Vagina (tissue), 2 donors: ENCODE data around the gene ASPG. TPM values are rescaled to one million over a fixed set of nuclear protein-coding genes. Genes with fewer than 3 reads are reported as not detected.

ENCODE experiments used
- DNase-seq, 2 donors: peaks; one replicate each; pipeline ENCODE4 v3.0.0-alpha.2; 2017; ENCODE audit errors: extremely low spot score in 2 of 2
- H3K27ac ChIP-seq: fragments of 200-600 bp; sonication (generic); one replicate; pipeline ENCODE4 v1.5.1; 2019
- H3K27me3 ChIP-seq: fragments of 200-600 bp; sonication (generic); one replicate; pipeline ENCODE4 v1.5.1; 2019
- H3K36me3 ChIP-seq, 2 donors: fragments of 200-600 bp; sonication (generic); one replicate each; pipeline ENCODE4 v1.5.1; 2017 to 2019
- H3K4me1 ChIP-seq: fragments of 200-600 bp; sonication (generic); one replicate; pipeline ENCODE4 v1.5.1; 2019
- H3K4me3 ChIP-seq, 2 donors: fragments of 200-600 bp; sonication (generic); 1 replicate in 1 of 2; 2 replicates in 1 of 2; pipeline ENCODE4 v1.5.1; 2016 to 2019
- H3K9me3 ChIP-seq: fragments of 200-600 bp; sonication (generic); one replicate; pipeline ENCODE4 v1.5.1; 2019
- POLR2A ChIP-seq, 2 donors: fragments of 450-650 bp; IDR thresholded peaks; one replicate each; pipeline ENCODE4 v1.6.1; 2017; ENCODE audit warnings: antibody characterized with exemption in 2 of 2, mild to moderate bottlenecking in 2 of 2, moderate library complexity in 2 of 2
- POLR2AphosphoS5 ChIP-seq, 2 donors: sonication (generic); formaldehyde crosslinking; IDR thresholded peaks; one replicate each; pipeline ENCODE4 v1.9.0; 2017; ENCODE audit warnings: antibody characterized with exemption in 2 of 2, mild to moderate bottlenecking in 2 of 2, low read depth in 1 of 2; ENCODE audit not compliant: insufficient read depth in 1 of 2
- intact Hi-C: fragments of 100-400 bp; cut with DNase I; formaldehyde crosslinking; loops from one replicate; pipeline ENCODE4 v1.15.1; 2023
- total RNA-seq: library from RNA; depleted of rRNA; stranded (reverse); fragments of >200 nt; gene quantifications from one replicate; pipeline ENCODE4 v1.2.3, GENCODE V29; 2016
- TF ChIP-seq, protein P1 (sequence below), 3 experiments: fragments of 450-650 bp in 2 of 3; fragments of 200-600 bp in 1 of 3; sonication (generic) in 1 of 3; IDR thresholded peaks; one replicate each; pipeline ENCODE4 v1.5.1; 2017 to 2019; ENCODE audit warnings: antibody characterized with exemption in 3 of 3, mild to moderate bottlenecking in 2 of 3, moderate library complexity in 2 of 3

The ASPG gene
- total RNA-seq, 1 donor from 2014 or later: 3.7 TPM

GRCh38 chr14:104066279-104066678 is 19.2 kb upstream of the ASPG start:
- H3K4me3 ChIP-seq: no peak overlapping the region
- intact Hi-C loops: no loop called here
- TF ChIP-seq POLR2AphosphoS5 (IDR thresholded peaks at IDR 0.05; ENCODE audit: insufficient read depth in 1 of 2, low read depth in 1 of 2) (no peak), POLR2A (IDR thresholded peaks at IDR 0.05) (no peak)
- TF ChIP-seq, protein P1, sequence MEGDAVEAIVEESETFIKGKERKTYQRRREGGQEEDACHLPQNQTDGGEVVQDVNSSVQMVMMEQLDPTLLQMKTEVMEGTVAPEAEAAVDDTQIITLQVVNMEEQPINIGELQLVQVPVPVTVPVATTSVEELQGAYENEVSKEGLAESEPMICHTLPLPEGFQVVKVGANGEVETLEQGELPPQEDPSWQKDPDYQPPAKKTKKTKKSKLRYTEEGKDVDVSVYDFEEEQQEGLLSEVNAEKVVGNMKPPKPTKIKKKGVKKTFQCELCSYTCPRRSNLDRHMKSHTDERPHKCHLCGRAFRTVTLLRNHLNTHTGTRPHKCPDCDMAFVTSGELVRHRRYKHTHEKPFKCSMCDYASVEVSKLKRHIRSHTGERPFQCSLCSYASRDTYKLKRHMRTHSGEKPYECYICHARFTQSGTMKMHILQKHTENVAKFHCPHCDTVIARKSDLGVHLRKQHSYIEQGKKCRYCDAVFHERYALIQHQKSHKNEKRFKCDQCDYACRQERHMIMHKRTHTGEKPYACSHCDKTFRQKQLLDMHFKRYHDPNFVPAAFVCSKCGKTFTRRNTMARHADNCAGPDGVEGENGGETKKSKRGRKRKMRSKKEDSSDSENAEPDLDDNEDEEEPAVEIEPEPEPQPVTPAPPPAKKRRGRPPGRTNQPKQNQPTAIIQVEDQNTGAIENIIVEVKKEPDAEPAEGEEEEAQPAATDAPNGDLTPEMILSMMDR (IDR thresholded peaks at IDR 0.05): no peak
- no peaks in the 10 kb centered on the region for H3K36me3 ChIP-seq
- DNase-seq: no peak
- no peaks in the 10 kb centered on the region for H3K9me3 ChIP-seq
- no peaks in the 10 kb centered on the region for H3K4me1 ChIP-seq
- H3K27me3 ChIP-seq: no peaks in the 10 kb centered on the region
- H3K27ac ChIP-seq: no peak overlapping the region

- Histone ChIP-seq H3K27me3 (no peaks in the 10 kb centered on the region), H3K4me1 (no peaks in the 10 kb centered on the region), H3K9me3 (no peaks in the 10 kb centered on the region), H3K36me3 (no peaks in the 10 kb centered on the region), H3K27ac (no peak overlapping the region), H3K4me3 (no peak overlapping the region)
- intact Hi-C loops: no loop called here
- DNase-seq: no peak
- TF ChIP-seq, protein P1 (IDR thresholded peaks at IDR 0.05): no peak
These were observed 18.7 kb upstream of the ASPG start for GRCh38 chr14:104066719-104067295.

DNA sequence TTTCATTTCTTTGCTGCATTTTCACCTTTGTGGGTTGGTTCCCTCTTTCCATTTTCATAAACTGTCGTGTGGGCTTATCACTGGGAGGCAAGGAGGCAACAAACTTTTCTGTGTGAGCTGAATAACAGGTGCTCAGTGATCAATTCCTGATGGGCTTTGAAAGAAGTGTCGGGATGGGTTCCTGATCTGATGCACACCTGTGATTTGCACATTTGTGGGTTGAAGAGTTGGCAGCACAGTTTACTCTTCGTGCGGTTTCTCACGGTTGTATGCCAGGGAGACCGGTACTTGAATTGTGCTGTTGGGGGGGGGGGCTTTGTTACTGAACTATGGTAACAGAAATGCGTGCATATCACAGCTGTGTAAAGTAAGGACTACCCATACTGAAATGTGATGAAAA is 16.0 kb upstream of the ASPG start:
- Histone ChIP-seq H3K36me3 (no peaks in the 10 kb centered on the region), H3K4me1 (no peaks in the 10 kb centered on the region), H3K27me3 (no peaks in the 10 kb centered on the region), H3K4me3 (no peak overlapping the region), H3K27ac (no peak overlapping the region), H3K9me3 (no peaks in the 10 kb centered on the region)
- DNase-seq: no peak
- TF ChIP-seq, protein P1 (IDR thresholded peaks at IDR 0.05): no peak
- no peak for TF ChIP-seq POLR2AphosphoS5 (IDR thresholded peaks at IDR 0.05; ENCODE audit: insufficient read depth in 1 of 2, low read depth in 1 of 2)
- TF ChIP-seq POLR2A (IDR thresholded peaks at IDR 0.05): no peak
- intact Hi-C loops: no loop called here

DNA sequence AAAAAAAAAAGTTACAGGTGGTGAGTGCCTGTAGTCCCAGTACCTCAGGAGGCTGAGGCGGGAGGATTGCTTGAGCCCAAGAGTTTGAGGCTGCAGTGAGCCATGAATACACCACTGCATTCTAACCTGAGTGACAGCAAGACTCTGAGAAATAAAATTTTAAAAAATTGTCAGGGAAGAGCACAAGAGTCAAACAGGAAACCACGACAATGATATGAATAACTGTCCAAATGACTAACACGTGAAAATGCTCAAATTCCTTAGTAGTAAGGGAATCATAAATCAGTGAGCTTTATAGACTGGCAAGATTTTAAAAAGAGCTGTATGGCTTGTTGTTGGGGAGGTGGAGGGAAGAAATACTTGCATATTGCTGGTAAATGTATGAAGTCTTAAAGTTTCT is 12.9 kb upstream of the ASPG start:
- Histone ChIP-seq H3K27me3 (no peaks in the 10 kb centered on the region), H3K9me3 (no peaks in the 10 kb centered on the region)
- intact Hi-C loops: no loop called here

DNA sequence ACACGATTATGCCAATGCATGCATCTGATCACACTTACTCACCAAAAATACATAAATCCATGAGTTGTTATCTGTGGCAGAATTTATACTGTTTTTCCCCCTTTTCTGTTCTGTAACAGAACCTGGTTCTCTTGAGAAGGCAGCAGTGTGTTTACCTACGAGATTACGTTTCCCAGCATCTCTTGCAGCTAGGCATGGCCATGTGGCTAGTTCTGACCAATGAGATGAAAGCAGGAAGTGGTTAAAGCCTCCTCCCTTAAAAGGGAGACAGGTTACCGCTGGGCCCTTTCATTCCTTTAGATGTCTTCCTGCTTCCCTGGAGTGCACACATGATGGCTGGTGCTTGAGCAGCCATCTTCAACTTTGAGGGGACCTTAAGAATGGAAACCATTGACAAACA is 11.7 kb upstream of the ASPG start:
- no peaks in the 10 kb centered on the region for H3K27me3 ChIP-seq
- H3K4me1 ChIP-seq: no peaks in the 10 kb centered on the region
- H3K9me3 ChIP-seq: no peaks in the 10 kb centered on the region
- DNase-seq: no peak
- H3K4me3 ChIP-seq: no peak overlapping the region
- TF ChIP-seq, protein P1 (IDR thresholded peaks at IDR 0.05): no peak
- no peak for TF ChIP-seq POLR2AphosphoS5 (IDR thresholded peaks at IDR 0.05; ENCODE audit: insufficient read depth in 1 of 2, low read depth in 1 of 2)
- no peak for TF ChIP-seq POLR2A (IDR thresholded peaks at IDR 0.05)
- intact Hi-C loops: no loop called here
- no peak overlapping the region for H3K27ac ChIP-seq
- H3K36me3 ChIP-seq: no peaks in the 10 kb centered on the region

More for the DNA sequence above, 12.9 kb upstream of the ASPG start:
- Histone ChIP-seq H3K27ac (no peak overlapping the region), H3K4me3 (no peak overlapping the region), H3K36me3 (no peaks in the 10 kb centered on the region), H3K4me1 (no peaks in the 10 kb centered on the region)
- DNase-seq: no peak
- no peak for TF ChIP-seq POLR2AphosphoS5 (IDR thresholded peaks at IDR 0.05; ENCODE audit: insufficient read depth in 1 of 2, low read depth in 1 of 2)
- no peak for TF ChIP-seq POLR2A (IDR thresholded peaks at IDR 0.05)
- TF ChIP-seq, protein P1 (IDR thresholded peaks at IDR 0.05): no peak
